ENCODE data around the gene SELENON.

SELENON gene

GRCh38 chr1:25799935-25800702, at the start of gene SELENON:
Gene SELENON (plus strand): TSS chr1:25800193. CDS start chr1:25800231, 38 bp downstream.
- DNase-seq (ENCODE audit: low read depth), result peak; percentile 47
- TF ChIP-seq CTCF (conservative IDR thresholded peaks at IDR 0.05; ENCODE audit: low read depth, low read length), result no peak
- peak within 1 kb of the TSS; percentile 67 for H3K4me3 ChIP-seq (ENCODE audit: low read depth, low read length)

- no peak for DNase-seq (ENCODE audit: low read depth)
- no peak for TF ChIP-seq CTCF (conservative IDR thresholded peaks at IDR 0.05; ENCODE audit: low read depth, low read length)
- H3K4me3 ChIP-seq (ENCODE audit: low read depth, low read length), result no peak overlapping the region
Measured at GRCh38 chr1:25750923-25751605, 48.9 kb upstream of the SELENON start.

- TF ChIP-seq CTCF (conservative IDR thresholded peaks at IDR 0.05; ENCODE audit: low read depth, low read length), result peak; percentile 2
- no peak overlapping the region for H3K4me3 ChIP-seq (ENCODE audit: low read depth, low read length)
- DNase-seq (ENCODE audit: low read depth), result no peak
Measured at GRCh38 chr1:25754470-25755181, 45.4 kb upstream of the SELENON start.

GRCh38 chr1:25755475-25756125, 44.4 kb upstream of the SELENON start:
- H3K4me3 ChIP-seq (ENCODE audit: low read depth, low read length), result no peak overlapping the region
- TF ChIP-seq CTCF (conservative IDR thresholded peaks at IDR 0.05; ENCODE audit: low read depth, low read length), result no peak
- DNase-seq (ENCODE audit: low read depth), result no peak

- no peak for TF ChIP-seq CTCF (conservative IDR thresholded peaks at IDR 0.05; ENCODE audit: low read depth, low read length)
- H3K4me3 ChIP-seq (ENCODE audit: low read depth, low read length), result no peak overlapping the region
- DNase-seq (ENCODE audit: low read depth), result no peak
Measured at GRCh38 chr1:25756215-25756614, 43.8 kb upstream of the SELENON start.

GRCh38 chr1:25757151-25757845, 42.7 kb upstream of the SELENON start:
- H3K4me3 ChIP-seq (ENCODE audit: low read depth, low read length), result no peak overlapping the region
- DNase-seq (ENCODE audit: low read depth), result no peak
- no peak for TF ChIP-seq CTCF (conservative IDR thresholded peaks at IDR 0.05; ENCODE audit: low read depth, low read length)

Data from choroid plexus epithelial cell (primary cell).